Measurements from ENCODE around the gene PCDHGA3. TPM values are rescaled to one million over a fixed set of nuclear protein-coding genes. Genes with fewer than 3 reads are reported as not detected.
"Not testable (repeated sequence)": the region's sequence is repeated elsewhere in the genome, so short reads cannot be mapped to it uniquely, and the experiment has no call there.

PCDHGA3 gene
- total RNA-seq, 2 experiments from 2014 or later = not detected

GRCh38 chr5:141328231-141328630 lies 15.4 kb upstream of the PCDHGA3 start:
- POLR2A ChIA-PET = interaction anchor here (1.2 kb wide), 1 partner anchor 8 kb away, joined by 3 read pairs; the partner anchor contains the start of gene TAF7
- Mint-ChIP-seq H3K27ac (no peak overlapping the region), H3K27me3 (peaks cover 34% of the 10 kb centered on the region), H3K4me1 (ENCODE audit: low read depth) (peaks cover 9% of the 10 kb centered on the region), H3K4me3 (no peak overlapping the region), H3K9me3 (peaks cover 30% of the 10 kb centered on the region), H3K36me3 (peaks cover 20% of the 10 kb centered on the region)
- intact Hi-C loops (cut with micrococcal nuclease) = loop anchor here (10.0 kb wide), 1 partner anchor 637 kb away; the partner anchor contains the start of gene RNF14
- DNase-seq = no peak
- CTCF ChIA-PET = interaction anchor here (0.7 to 4.2 kb wide), 6 partner anchors 8 to 236 kb away, joined by 3 to 27 read pairs (median 4); partner anchors contain the start of genes PCDHGA10, PCDHGB1 and TAF7

GRCh38 chr5:141330299-141331080 lies 13.1 kb upstream of the PCDHGA3 start, which contains the start of gene PCDHGA1:
Gene PCDHGA1 (plus strand): TSS chr5:141330514.
- intact Hi-C loops (cut with micrococcal nuclease) = no loop called here
- peak; percentile 24 for DNase-seq
- Mint-ChIP-seq H3K27me3 (peaks cover 46% of the 10 kb centered on the region), H3K36me3 (peaks cover 29% of the 10 kb centered on the region), H3K4me3 (no peak within 1 kb of the TSS), H3K9me3 (peaks cover 37% of the 10 kb centered on the region), H3K4me1 (ENCODE audit: low read depth) (peaks cover 9% of the 10 kb centered on the region), H3K27ac (no peak within 1 kb of the TSS)
- CTCF ChIA-PET = interaction anchor here (0.7 to 4.2 kb wide), 9 partner anchors 9 to 492 kb away, joined by 3 to 27 read pairs (median 5); partner anchors contain the start of genes PCDHB14, PCDHGA2, PCDHGB1 and TAF7
- POLR2A ChIA-PET = interaction anchor here (0.7 kb wide), 1 partner anchor 929 kb away, joined by 5 read pairs; the partner anchor contains the start of gene ANKHD1

DNA sequence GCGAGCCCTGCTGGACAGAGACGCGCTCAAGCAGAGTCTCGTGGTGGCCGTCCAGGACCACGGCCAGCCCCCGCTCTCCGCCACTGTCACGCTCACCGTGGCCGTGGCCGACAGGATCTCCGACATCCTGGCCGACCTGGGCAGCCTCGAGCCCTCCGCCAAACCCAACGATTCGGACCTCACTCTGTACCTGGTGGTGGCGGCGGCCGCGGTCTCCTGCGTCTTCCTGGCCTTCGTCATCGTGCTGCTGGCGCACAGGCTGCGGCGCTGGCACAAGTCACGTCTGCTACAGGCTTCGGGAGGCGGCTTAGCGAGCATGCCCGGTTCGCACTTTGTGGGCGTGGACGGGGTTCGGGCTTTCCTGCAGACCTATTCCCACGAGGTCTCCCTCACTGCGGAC lies 11.1 kb upstream of the PCDHGA3 start:
- Mint-ChIP-seq H3K36me3 (peaks cover 29% of the 10 kb centered on the region), H3K27me3 (peaks cover 45% of the 10 kb centered on the region), H3K9me3 (peaks cover 37% of the 10 kb centered on the region)
- H3K4me3 Mint-ChIP-seq; intact Hi-C loops (cut with micrococcal nuclease); H3K4me1 Mint-ChIP-seq (ENCODE audit: low read depth); POLR2A ChIA-PET; H3K27ac Mint-ChIP-seq; DNase-seq: not testable (repeated sequence)
- CTCF ChIA-PET = interaction anchor here (1.8 kb wide), 1 partner anchor 18 kb away, joined by 9 read pairs; the partner anchor contains the start of gene PCDHGB1

GRCh38 chr5:141338538-141339306 lies 4.9 kb upstream of the PCDHGA3 start, which contains the start of gene PCDHGA2:
Gene PCDHGA2 (plus strand): TSS chr5:141338760.
- no peak within 1 kb of the TSS for H3K4me3 Mint-ChIP-seq
- ChIA-PET CTCF (interaction anchor here (0.8 to 1.8 kb wide), 6 partner anchors 8 to 225 kb away, joined by 3 to 6 read pairs (median 4); partner anchors contain the start of genes PCDHGA1 and TAF7), POLR2A (no interaction called here)
- intact Hi-C loops (cut with micrococcal nuclease) = no loop called here
- H3K27me3 Mint-ChIP-seq = peaks cover 55% of the 10 kb centered on the region
- H3K36me3 Mint-ChIP-seq = peaks cover 32% of the 10 kb centered on the region
- H3K4me1 Mint-ChIP-seq (ENCODE audit: low read depth) = no peaks in the 10 kb centered on the region
- peaks cover 50% of the 10 kb centered on the region for H3K9me3 Mint-ChIP-seq
- no peak within 1 kb of the TSS for H3K27ac Mint-ChIP-seq
- no peak for DNase-seq

GRCh38 chr5:141340781-141341354 lies 2.8 kb upstream of the PCDHGA3 start:
- peaks cover 56% of the 10 kb centered on the region for H3K27me3 Mint-ChIP-seq
- H3K27ac Mint-ChIP-seq; H3K4me1 Mint-ChIP-seq (ENCODE audit: low read depth); CTCF ChIA-PET; intact Hi-C loops (cut with micrococcal nuclease); H3K4me3 Mint-ChIP-seq; POLR2A ChIA-PET; DNase-seq: not testable (repeated sequence)
- H3K9me3 Mint-ChIP-seq = peaks cover 58% of the 10 kb centered on the region
- H3K36me3 Mint-ChIP-seq = peaks cover 29% of the 10 kb centered on the region

DNA sequence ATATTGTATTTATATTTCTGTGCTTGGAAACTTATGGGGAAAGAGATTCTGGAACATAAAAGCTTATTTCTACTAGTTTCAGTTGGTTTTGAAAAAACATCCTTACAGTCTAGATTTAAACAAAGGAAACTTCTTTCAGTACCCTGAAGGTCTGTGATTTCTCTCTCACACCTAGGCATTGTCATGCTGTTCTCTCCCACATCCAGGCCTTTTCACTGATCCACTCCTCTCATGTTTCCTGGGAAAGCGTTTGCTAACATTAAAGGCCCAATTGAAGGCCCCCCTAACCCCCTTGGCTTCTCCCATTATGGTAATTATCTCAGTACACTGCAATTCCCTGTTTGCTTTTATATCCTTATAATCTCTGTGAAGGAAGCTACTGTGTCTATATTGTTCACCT lies 856 bp upstream of the PCDHGA3 start:
- ChIA-PET CTCF (interaction anchor here (1.0 to 1.6 kb wide), 3 partner anchors 14 to 215 kb away, joined by 3 to 4 read pairs (median 4); no protein-coding TSS in a partner anchor), POLR2A (no interaction called here)
- intact Hi-C loops (cut with micrococcal nuclease) = no loop called here
- DNase-seq = no peak
- H3K36me3 Mint-ChIP-seq = peaks cover 27% of the 10 kb centered on the region
- H3K27ac Mint-ChIP-seq = no peak overlapping the region
- H3K9me3 Mint-ChIP-seq = peaks cover 51% of the 10 kb centered on the region
- H3K27me3 Mint-ChIP-seq = peaks cover 47% of the 10 kb centered on the region
- H3K4me3 Mint-ChIP-seq = no peak overlapping the region
- H3K4me1 Mint-ChIP-seq (ENCODE audit: low read depth) = no peaks in the 10 kb centered on the region

DNA sequence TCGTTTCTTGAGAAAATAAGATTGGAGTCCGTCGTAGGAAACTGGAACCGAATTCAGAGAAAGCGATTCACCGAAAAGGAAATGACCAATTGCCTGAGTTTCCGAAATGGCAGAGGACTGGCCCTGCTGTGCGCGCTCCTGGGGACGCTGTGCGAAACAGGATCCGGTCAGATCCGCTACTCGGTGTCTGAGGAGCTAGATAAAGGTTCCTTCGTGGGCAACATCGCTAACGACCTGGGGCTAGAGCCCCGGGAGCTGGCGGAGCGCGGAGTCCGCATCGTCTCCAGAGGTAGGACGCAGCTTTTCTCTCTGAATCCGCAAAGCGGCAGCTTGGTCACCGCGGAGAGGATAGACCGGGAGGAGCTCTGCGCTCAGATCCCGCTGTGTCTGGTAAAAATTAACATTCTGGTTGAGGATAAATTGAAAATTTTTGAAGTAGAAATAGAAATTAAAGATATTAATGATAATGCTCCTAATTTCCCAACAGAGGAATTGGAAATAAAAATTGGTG lies 379 bp downstream of the PCDHGA3 start:
- ChIA-PET CTCF (interaction anchor here (1.1 to 1.6 kb wide), 2 partner anchors 21 to 214 kb away, joined by 3 to 4 read pairs; no protein-coding TSS in a partner anchor), POLR2A (no interaction called here)
- H3K4me1 Mint-ChIP-seq (ENCODE audit: low read depth) = no peaks in the 10 kb centered on the region
- H3K9me3 Mint-ChIP-seq = peaks cover 39% of the 10 kb centered on the region
- no peak overlapping the region for H3K4me3 Mint-ChIP-seq
- H3K27ac Mint-ChIP-seq = no peak overlapping the region
- H3K27me3 Mint-ChIP-seq = peaks cover 40% of the 10 kb centered on the region
- peaks cover 20% of the 10 kb centered on the region for H3K36me3 Mint-ChIP-seq
- no peak for DNase-seq
- intact Hi-C loops (cut with micrococcal nuclease) = no loop called here

DNA sequence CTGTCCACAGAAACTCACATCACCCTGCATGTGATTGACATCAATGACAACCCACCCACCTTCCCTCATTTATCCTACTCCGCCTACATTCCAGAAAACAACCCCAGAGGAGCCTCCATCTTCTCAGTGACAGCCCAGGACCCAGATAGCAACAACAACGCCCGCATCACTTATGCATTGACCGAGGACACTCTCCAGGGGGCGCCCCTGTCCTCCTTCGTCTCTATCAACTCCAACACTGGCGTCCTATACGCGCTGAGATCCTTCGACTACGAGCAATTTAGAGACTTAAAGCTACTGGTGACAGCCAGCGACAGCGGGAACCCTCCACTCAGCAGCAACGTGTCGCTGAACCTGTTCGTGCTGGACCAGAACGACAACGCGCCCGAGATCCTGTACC lies 1.7 kb downstream of the PCDHGA3 start:
- H3K4me1 Mint-ChIP-seq (ENCODE audit: low read depth) = no peaks in the 10 kb centered on the region
- peaks cover 35% of the 10 kb centered on the region for H3K27me3 Mint-ChIP-seq
- no peak for DNase-seq
- ChIA-PET POLR2A (no interaction called here), CTCF (no interaction called here)
- no peak overlapping the region for H3K4me3 Mint-ChIP-seq
- no peak overlapping the region for H3K27ac Mint-ChIP-seq
- peaks cover 17% of the 10 kb centered on the region for H3K36me3 Mint-ChIP-seq
- intact Hi-C loops (cut with micrococcal nuclease) = no loop called here
- H3K9me3 Mint-ChIP-seq = peaks cover 28% of the 10 kb centered on the region

- intact Hi-C loops (cut with micrococcal nuclease); H3K4me3 Mint-ChIP-seq; H3K4me1 Mint-ChIP-seq (ENCODE audit: low read depth); POLR2A ChIA-PET; H3K27ac Mint-ChIP-seq; DNase-seq: not testable (repeated sequence)
- CTCF ChIA-PET = interaction anchor here (1.0 kb wide), 1 partner anchor 11 kb away, joined by 3 read pairs; no protein-coding TSS in a partner anchor
- Mint-ChIP-seq H3K9me3 (peaks cover 28% of the 10 kb centered on the region), H3K36me3 (peaks cover 17% of the 10 kb centered on the region), H3K27me3 (peaks cover 41% of the 10 kb centered on the region)
These were observed 2.4 kb downstream of the PCDHGA3 start for GRCh38 chr5:141346017-141346416.

DNA sequence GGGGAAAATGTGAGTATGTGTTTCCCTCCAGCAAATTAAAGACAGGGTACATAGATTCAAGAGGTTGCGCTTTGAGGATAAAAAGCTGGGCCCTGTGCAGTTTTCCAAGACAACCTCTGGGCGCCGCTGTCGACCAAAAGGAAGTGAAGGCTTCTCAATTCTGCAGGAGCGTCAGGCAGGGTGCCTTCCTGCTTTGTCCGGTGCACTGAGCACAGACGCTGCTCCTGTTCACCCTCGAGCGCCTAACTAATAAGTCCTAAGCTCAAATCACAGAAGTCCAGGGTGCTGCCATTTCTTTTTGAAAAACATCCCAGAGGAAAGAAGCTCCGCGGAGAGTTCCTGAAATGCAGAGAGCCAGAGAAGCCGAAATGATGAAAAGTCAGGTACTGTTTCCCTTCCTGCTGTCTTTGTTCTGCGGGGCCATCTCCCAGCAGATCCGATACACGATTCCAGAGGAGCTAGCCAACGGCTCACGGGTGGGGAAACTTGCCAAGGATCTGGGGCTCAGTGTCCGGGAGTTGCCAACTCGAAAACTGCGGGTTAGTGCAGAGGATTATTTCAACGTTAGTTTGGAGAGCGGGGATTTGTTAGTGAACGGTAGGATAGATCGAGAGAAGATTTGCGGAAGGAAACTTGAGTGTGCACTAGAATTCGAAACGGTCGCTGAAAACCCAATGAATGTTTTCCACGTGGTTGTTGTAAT lies 6.4 kb downstream of the PCDHGA3 start, which contains the start of gene PCDHGB1:
TSS of gene PCDHGB1 (plus strand) at position 183 of the 703 bp plus-strand sequence. CDS start at position 345, 162 bp downstream.
- Mint-ChIP-seq H3K9me3 (peaks cover 15% of the 10 kb centered on the region), H3K4me3 (peak within 1 kb of the TSS; percentile 45), H3K4me1 (ENCODE audit: low read depth) (no peaks in the 10 kb centered on the region), H3K27me3 (peaks cover 40% of the 10 kb centered on the region), H3K36me3 (peaks cover 13% of the 10 kb centered on the region), H3K27ac (no peak within 1 kb of the TSS)
- POLR2A ChIA-PET = no interaction called here
- CTCF ChIA-PET = interaction anchor here (1.0 to 2.3 kb wide), 8 partner anchors 10 to 178 kb away, joined by 3 to 9 read pairs (median 6); partner anchors contain the start of genes PCDHGA1, PCDHGB2 and TAF7
- intact Hi-C loops (cut with micrococcal nuclease) = no loop called here
- DNase-seq = peak; percentile 51

GRCh38 chr5:141351591-141351990 lies 8.0 kb downstream of the PCDHGA3 start:
- peaks cover 47% of the 10 kb centered on the region for H3K27me3 Mint-ChIP-seq
- intact Hi-C loops (cut with micrococcal nuclease) = no loop called here
- no peaks in the 10 kb centered on the region for H3K4me1 Mint-ChIP-seq (ENCODE audit: low read depth)
- no peak for DNase-seq
- H3K36me3 Mint-ChIP-seq = peaks cover 7% of the 10 kb centered on the region
- peaks cover 16% of the 10 kb centered on the region for H3K9me3 Mint-ChIP-seq
- no peak overlapping the region for H3K4me3 Mint-ChIP-seq
- POLR2A ChIA-PET = no interaction called here
- CTCF ChIA-PET = interaction anchor here (1.0 to 2.3 kb wide), 3 partner anchors 18 to 198 kb away, joined by 3 to 9 read pairs (median 5); partner anchors contain the start of gene PCDHGA1
- no peak overlapping the region for H3K27ac Mint-ChIP-seq
